NOMO-1 (cell line): ENCODE data around the gene KLHL26.

Experiments
- DNase-seq, 2 experiments: peaks; one replicate each; lab custom pipeline; 2025; ENCODE audit not compliant: unreplicated experiment in 2 of 2; lab: John Stamatoyannopoulos, UW

Gene KLHL26

GRCh38 chr19:18646535-18647370, 9.9 kb downstream of the KLHL26 start:
- no peak for DNase-seq

GRCh38 chr19:18647371-18647767, 10.5 kb downstream of the KLHL26 start:
- DNase-seq, result no peak

GRCh38 chr19:18647807-18648206, 11.0 kb downstream of the KLHL26 start:
- DNase-seq, result no peak

GRCh38 chr19:18648973-18649315, 12.1 kb downstream of the KLHL26 start:
- DNase-seq, result no peak

- no peak for DNase-seq
Observed at GRCh38 chr19:18649371-18650020, 12.7 kb downstream of the KLHL26 start.

- DNase-seq, result no peak
Observed at GRCh38 chr19:18650021-18650390, 13.2 kb downstream of the KLHL26 start.

- no peak for DNase-seq
Observed at GRCh38 chr19:18650468-18651041, 13.7 kb downstream of the KLHL26 start.

- no peak for DNase-seq
Observed at GRCh38 chr19:18651300-18651699, 14.5 kb downstream of the KLHL26 start.

- DNase-seq, result no peak
Observed at GRCh38 chr19:18651733-18652132, 14.9 kb downstream of the KLHL26 start.

- DNase-seq, result no peak
Observed at GRCh38 chr19:18653853-18654252, 17.0 kb downstream of the KLHL26 start.

GRCh38 chr19:18654469-18654868, 17.6 kb downstream of the KLHL26 start:
- DNase-seq, result no peak

- DNase-seq, result no peak
Observed at GRCh38 chr19:18655173-18655844, 18.5 kb downstream of the KLHL26 start.

- DNase-seq, result no peak
Observed at GRCh38 chr19:18656337-18657086, 19.7 kb downstream of the KLHL26 start.

- no peak for DNase-seq
Observed at GRCh38 chr19:18657590-18658365, 20.9 kb downstream of the KLHL26 start.

- no peak for DNase-seq
Observed at GRCh38 chr19:18658366-18658855, 21.6 kb downstream of the KLHL26 start.

- peak; percentile 49 to 80 for DNase-seq
Observed at GRCh38 chr19:18659281-18660050, 22.6 kb downstream of the KLHL26 start.

- DNase-seq, result no peak
Observed at GRCh38 chr19:18660051-18660910, 23.5 kb downstream of the KLHL26 start.
